ENCODE measurements around the gene TNN.

Gene TNN

GRCh38 chr1:175145899-175146528 is 78.4 kb downstream of the TNN start:
- TF ChIP-seq CTCF (IDR thresholded peaks at IDR 0.05; ENCODE audit: low read depth, low read length): no peak
- DNase-seq (ENCODE audit: low read depth in 2 of 2): no peak
- no peak overlapping the region for H3K4me3 ChIP-seq (replicated peaks in 1 of 2; ENCODE audit: low read depth in 2 of 2, low read length in 2 of 2)

GRCh38 chr1:175146529-175147213 is 79.0 kb downstream of the TNN start:
- TF ChIP-seq CTCF (IDR thresholded peaks at IDR 0.05; ENCODE audit: low read depth, low read length): peak; percentile 94
- peak; percentile 59 to 63 for DNase-seq (ENCODE audit: low read depth in 2 of 2)
- H3K4me3 ChIP-seq (replicated peaks in 1 of 2; ENCODE audit: low read depth in 2 of 2, low read length in 2 of 2): no peak overlapping the region

DNA sequence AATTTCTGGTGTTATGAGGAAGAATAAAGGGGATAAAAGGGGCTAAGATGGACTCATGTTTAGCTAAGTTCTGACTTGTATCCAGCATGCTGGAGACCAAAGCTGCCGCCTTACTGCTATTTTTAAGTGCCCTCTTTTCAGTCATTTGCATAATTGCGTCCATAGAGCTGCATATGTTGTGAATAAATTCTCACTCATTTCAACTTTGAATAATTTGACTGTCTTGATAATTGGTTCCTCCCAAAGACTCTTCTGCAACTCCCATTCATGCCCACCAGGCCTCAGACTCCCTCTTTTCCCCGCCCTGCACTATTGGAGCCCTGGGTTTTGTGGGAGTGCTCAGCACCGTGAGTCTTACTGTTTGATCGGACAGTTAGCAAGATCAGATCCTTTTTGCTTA is 79.9 kb downstream of the TNN start:
- no peak for TF ChIP-seq CTCF (IDR thresholded peaks at IDR 0.05; ENCODE audit: low read depth, low read length)

DNA sequence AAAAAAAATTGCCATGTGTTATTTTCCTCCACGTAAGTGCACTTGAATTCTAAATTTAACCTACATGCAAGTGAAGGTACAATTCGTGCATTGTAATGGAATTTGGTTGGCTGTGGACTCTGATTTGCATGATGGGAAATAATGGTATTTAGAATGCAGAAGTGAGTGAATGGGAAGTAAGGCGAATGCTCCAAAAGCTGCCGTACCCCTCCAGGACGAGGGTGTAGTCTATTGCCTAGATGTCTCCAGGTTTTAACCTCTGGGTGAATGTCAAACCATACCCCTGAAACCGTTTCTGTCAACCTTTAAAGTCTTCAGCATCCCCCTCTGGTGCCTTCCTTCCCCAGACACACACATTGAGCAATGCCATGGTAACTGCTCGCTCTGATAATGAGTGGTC is 80.4 kb downstream of the TNN start:
- DNase-seq (ENCODE audit: low read depth in 2 of 2): no peak
- H3K4me3 ChIP-seq (replicated peaks in 1 of 2; ENCODE audit: low read depth in 2 of 2, low read length in 2 of 2): no peak overlapping the region
- no peak for TF ChIP-seq CTCF (IDR thresholded peaks at IDR 0.05; ENCODE audit: low read depth, low read length)

More for the DNA sequence above, 79.9 kb downstream of the TNN start:
- no peak for DNase-seq (ENCODE audit: low read depth in 2 of 2)
- no peak overlapping the region for H3K4me3 ChIP-seq (replicated peaks in 1 of 2; ENCODE audit: low read depth in 2 of 2, low read length in 2 of 2)

DNA sequence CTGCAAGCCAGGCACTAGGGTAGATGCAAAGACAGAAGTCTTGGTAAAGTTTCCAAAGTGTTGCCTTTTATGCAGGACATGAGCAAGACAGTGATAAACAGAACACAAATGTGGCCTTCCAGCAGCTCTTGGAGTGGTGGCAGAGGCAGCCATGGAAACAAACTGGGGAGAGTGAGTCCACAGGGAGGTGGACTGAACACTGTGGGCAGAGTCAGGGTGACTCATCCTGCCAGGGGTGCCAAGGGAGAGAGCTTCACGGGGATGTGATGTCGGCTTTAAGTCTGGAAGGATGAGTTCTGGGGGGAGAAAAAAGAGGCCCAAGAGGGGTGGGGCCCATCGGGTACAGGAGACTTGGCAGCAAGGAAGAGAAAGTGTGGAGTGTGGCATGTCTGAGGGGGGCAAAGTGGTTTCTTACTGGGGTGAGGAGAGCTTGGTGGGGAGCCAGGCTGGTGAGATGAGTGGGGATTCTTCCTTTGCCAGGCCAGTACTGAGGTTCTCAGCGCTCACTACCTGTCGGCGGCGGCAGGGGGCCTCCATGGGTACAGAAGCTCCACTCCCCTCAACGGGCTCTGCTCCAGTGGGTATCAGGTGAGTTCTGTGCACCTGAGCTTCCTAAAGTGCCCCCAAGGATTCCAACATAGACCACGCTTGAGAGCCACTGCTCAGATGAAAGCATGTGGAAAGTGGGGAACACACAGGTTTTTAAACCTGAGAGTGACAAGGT is 83.1 kb downstream of the TNN start:
- H3K4me3 ChIP-seq (replicated peaks in 1 of 2; ENCODE audit: low read depth in 2 of 2, low read length in 2 of 2): no peak overlapping the region
- peak; percentile 12 to 19 for DNase-seq (ENCODE audit: low read depth in 2 of 2)
- TF ChIP-seq CTCF (IDR thresholded peaks at IDR 0.05; ENCODE audit: low read depth, low read length): no peak

DNA sequence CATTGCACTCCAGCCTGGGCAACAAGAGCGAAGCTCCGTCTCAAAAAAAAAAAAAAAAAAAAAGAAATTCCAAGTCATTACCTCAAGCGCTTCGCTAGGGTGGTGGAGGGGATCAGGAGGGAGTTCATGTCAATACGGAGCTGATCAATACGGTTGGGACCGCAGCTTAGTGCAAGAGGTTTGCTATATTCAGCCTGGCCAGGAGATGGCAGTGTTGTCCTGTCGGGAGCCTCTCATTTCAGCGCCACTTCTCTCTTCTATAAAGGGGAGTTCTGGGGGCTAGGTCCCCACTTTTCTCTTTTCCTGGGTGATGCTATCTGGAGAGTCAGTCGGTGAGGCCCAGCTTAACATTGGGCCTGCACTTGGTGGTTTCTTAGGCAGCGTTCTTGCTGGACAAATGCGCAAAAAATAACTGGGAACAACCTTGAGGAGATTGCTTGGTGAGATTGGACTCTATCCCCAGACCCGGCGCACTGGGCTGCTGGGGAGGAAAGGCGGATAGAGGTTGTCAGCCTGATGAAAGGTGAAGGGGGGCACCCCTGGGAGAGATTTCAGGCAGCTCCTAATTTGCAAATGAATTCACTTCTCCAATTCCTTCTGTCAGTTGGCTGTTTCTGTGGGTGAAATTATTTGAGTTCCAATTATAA is 84.5 kb downstream of the TNN start:
- H3K4me3 ChIP-seq (replicated peaks in 1 of 2; ENCODE audit: low read depth in 2 of 2, low read length in 2 of 2): no peak overlapping the region
- peak; percentile 44 to 49 for DNase-seq (ENCODE audit: low read depth in 2 of 2)
- peak; percentile 87 for TF ChIP-seq CTCF (IDR thresholded peaks at IDR 0.05; ENCODE audit: low read depth, low read length)

Data from cardiac fibroblast (primary cell).